Cortex of kidney (tissue), 1 donor: Measurements from ENCODE around the gene RAB1B.

Source experiments
- DNase-seq: peaks from one replicate; lab custom pipeline; 2025; lab: John Stamatoyannopoulos, UW

The RAB1B gene

GRCh38 chr11:66284526-66285078 lies 16.2 kb downstream of the RAB1B start:
- DNase-seq, result no peak

- DNase-seq, result no peak
These were observed 17.0 kb downstream of the RAB1B start for GRCh38 chr11:66285250-66285947.

- DNase-seq, result no peak
These were observed 18.3 kb downstream of the RAB1B start for GRCh38 chr11:66286699-66287098.

- no peak for DNase-seq
These were observed 18.9 kb downstream of the RAB1B start for GRCh38 chr11:66287211-66287888.

- no peak for DNase-seq
These were observed 19.6 kb downstream of the RAB1B start for GRCh38 chr11:66287889-66288670.

- DNase-seq, result peak; percentile 74
These were observed 20.5 kb downstream of the RAB1B start, which contains the start of gene YIF1A for GRCh38 chr11:66288671-66289547. Gene YIF1A, minus strand, starts transcription at chr11:66289143. Its CDS starts 158 bp downstream, at chr11:66288985.

GRCh38 chr11:66289548-66290329 lies 21.3 kb downstream of the RAB1B start:
- DNase-seq, result no peak

GRCh38 chr11:66290330-66290621 lies 21.8 kb downstream of the RAB1B start:
- no peak for DNase-seq

- DNase-seq, result no peak
These were observed 22.9 kb downstream of the RAB1B start for GRCh38 chr11:66291303-66291705.

- no peak for DNase-seq
These were observed 23.5 kb downstream of the RAB1B start, which contains the start of gene TMEM151A for GRCh38 chr11:66291706-66292542. Gene TMEM151A, plus strand, starts transcription at chr11:66291894. Its CDS starts 120 bp downstream, at chr11:66292014.

- DNase-seq, result no peak
These were observed 24.3 kb downstream of the RAB1B start for GRCh38 chr11:66292543-66293332.

- DNase-seq, result no peak
These were observed 24.9 kb downstream of the RAB1B start for GRCh38 chr11:66293352-66293751.

GRCh38 chr11:66293777-66294625 lies 25.6 kb downstream of the RAB1B start:
- DNase-seq, result no peak

- no peak for DNase-seq
These were observed 26.5 kb downstream of the RAB1B start for GRCh38 chr11:66294626-66295620.

- no peak for DNase-seq
These were observed 29.2 kb downstream of the RAB1B start for GRCh38 chr11:66297610-66298009.

- DNase-seq, result no peak
These were observed 30.7 kb downstream of the RAB1B start for GRCh38 chr11:66299186-66299585.

GRCh38 chr11:66302656-66303055 lies 34.2 kb downstream of the RAB1B start:
- DNase-seq, result no peak
